Mononuclear cell (primary cell): ENCODE measurements around the gene HOXA3. TPM values are rescaled to one million over a fixed set of nuclear protein-coding genes. Genes with fewer than 3 reads are reported as not detected.

ENCODE experiments used
- H3K27me3 ChIP-seq: 2 replicates; pipeline ENCODE4 v1.6.0; 2011; ENCODE audit warnings: low read length, control low read depth; ENCODE audit not compliant: insufficient read depth
- H3K4me1 ChIP-seq: 2 replicates; pipeline ENCODE4 v1.5.1; 2011; ENCODE audit warnings: mild to moderate bottlenecking, low read length, control low read depth; ENCODE audit not compliant: insufficient read depth
- H3K4me3 ChIP-seq: 2 replicates; pipeline ENCODE4 v1.5.1; 2011; ENCODE audit warnings: mild to moderate bottlenecking, low read length, moderate library complexity
- H3K9me3 ChIP-seq: 2 replicates; pipeline ENCODE4 v1.5.1; 2011; ENCODE audit warnings: low read depth, mild to moderate bottlenecking, control low read depth, low read length
- total RNA-seq: library from RNA; depleted of rRNA; stranded (reverse); fragments of >200 nt; gene quantifications from one replicate; pipeline ENCODE4 v1.2.3, GENCODE V29; 2012

The HOXA3 gene
- under 0.01 TPM for total RNA-seq

- H3K9me3 ChIP-seq: no peaks in the 10 kb centered on the region
- H3K27me3 ChIP-seq: peaks cover 97% of the 10 kb centered on the region
- no peak within 1 kb of the TSS for H3K4me3 ChIP-seq
- peaks cover 65% of the 10 kb centered on the region for H3K4me1 ChIP-seq
These were observed at the start of gene HOXA3 for GRCh38 chr7:27151931-27152815. Gene HOXA3 (minus strand): TSS chr7:27152583. CDS start chr7:27110640, 41,943 bp downstream.

- H3K4me3 ChIP-seq: no peak overlapping the region
- H3K4me1 ChIP-seq: peaks cover 44% of the 10 kb centered on the region
- H3K27me3 ChIP-seq: peaks cover 92% of the 10 kb centered on the region
- H3K9me3 ChIP-seq: no peaks in the 10 kb centered on the region
These were observed 49.2 kb upstream of the HOXA3 start for GRCh38 chr7:27201580-27202017.

GRCh38 chr7:27200761-27201579, 48.6 kb upstream of the HOXA3 start:
- Histone ChIP-seq H3K4me3 (no peak overlapping the region), H3K9me3 (no peaks in the 10 kb centered on the region), H3K27me3 (peaks cover 92% of the 10 kb centered on the region), H3K4me1 (peaks cover 47% of the 10 kb centered on the region)

GRCh38 chr7:27199849-27200760, 47.7 kb upstream of the HOXA3 start, which contains the start of gene HOXA13:
Gene HOXA13 (minus strand): TSS chr7:27200091. CDS start chr7:27200077, 14 bp downstream.
- Histone ChIP-seq H3K27me3 (peaks cover 92% of the 10 kb centered on the region), H3K9me3 (no peaks in the 10 kb centered on the region), H3K4me3 (no peak within 1 kb of the TSS), H3K4me1 (peaks cover 43% of the 10 kb centered on the region)

- peaks cover 92% of the 10 kb centered on the region for H3K27me3 ChIP-seq
- H3K4me3 ChIP-seq: no peak overlapping the region
- peaks cover 34% of the 10 kb centered on the region for H3K4me1 ChIP-seq
- H3K9me3 ChIP-seq: no peaks in the 10 kb centered on the region
These were observed 46.8 kb upstream of the HOXA3 start for GRCh38 chr7:27198871-27199801.

GRCh38 chr7:27198138-27198841, 45.9 kb upstream of the HOXA3 start:
- no peak overlapping the region for H3K4me3 ChIP-seq
- H3K9me3 ChIP-seq: no peaks in the 10 kb centered on the region
- peaks cover 42% of the 10 kb centered on the region for H3K4me1 ChIP-seq
- H3K27me3 ChIP-seq: peaks cover 92% of the 10 kb centered on the region

- Histone ChIP-seq H3K9me3 (no peaks in the 10 kb centered on the region), H3K4me3 (no peak overlapping the region), H3K27me3 (peaks cover 90% of the 10 kb centered on the region), H3K4me1 (peaks cover 49% of the 10 kb centered on the region)
These were observed 45.0 kb upstream of the HOXA3 start for GRCh38 chr7:27197137-27198042.

- Histone ChIP-seq H3K4me1 (peaks cover 44% of the 10 kb centered on the region), H3K9me3 (no peaks in the 10 kb centered on the region), H3K27me3 (peaks cover 90% of the 10 kb centered on the region), H3K4me3 (no peak overlapping the region)
These were observed 43.9 kb upstream of the HOXA3 start for GRCh38 chr7:27196287-27196767.

GRCh38 chr7:27194686-27195379, 42.5 kb upstream of the HOXA3 start:
- Histone ChIP-seq H3K4me3 (no peak overlapping the region), H3K4me1 (peaks cover 32% of the 10 kb centered on the region), H3K9me3 (no peaks in the 10 kb centered on the region), H3K27me3 (peaks cover 93% of the 10 kb centered on the region)

- Histone ChIP-seq H3K9me3 (no peaks in the 10 kb centered on the region), H3K4me1 (peaks cover 34% of the 10 kb centered on the region), H3K27me3 (peaks cover 98% of the 10 kb centered on the region), H3K4me3 (no peak overlapping the region)
These were observed 41.6 kb upstream of the HOXA3 start for GRCh38 chr7:27194002-27194352.

GRCh38 chr7:27193335-27194001, 41.1 kb upstream of the HOXA3 start:
- no peak overlapping the region for H3K4me3 ChIP-seq
- no peaks in the 10 kb centered on the region for H3K9me3 ChIP-seq
- H3K27me3 ChIP-seq: peaks cover 98% of the 10 kb centered on the region
- H3K4me1 ChIP-seq: peaks cover 36% of the 10 kb centered on the region
